Subcutaneous abdominal adipose tissue (tissue), 5 donors: Measurements from ENCODE around the gene OXLD1.

Source experiments
- H3K27ac ChIP-seq: one replicate; pipeline ENCODE4 v1.7.0; 2013; ENCODE audit warnings: low read depth, mild to moderate bottlenecking, inconsistent platforms, low read length, moderate library complexity
- H3K27me3 ChIP-seq, 5 donors: one replicate each; pipeline ENCODE4 v1.7.0; 2013; ENCODE audit warnings: low read length in 5 of 5, inconsistent platforms in 1 of 5; ENCODE audit not compliant: control insufficient read depth in 5 of 5, insufficient read depth in 4 of 5
- H3K36me3 ChIP-seq, 5 donors: one replicate each; pipeline ENCODE4 v1.7.0; 2013; ENCODE audit warnings: low read length in 5 of 5; ENCODE audit not compliant: control insufficient read depth in 5 of 5, insufficient read depth in 5 of 5
- H3K4me1 ChIP-seq, 5 donors: one replicate each; pipeline ENCODE4 v1.7.0; 2013; ENCODE audit warnings: low read length in 5 of 5, mild to moderate bottlenecking in 3 of 5, moderate library complexity in 1 of 5; ENCODE audit not compliant: control insufficient read depth in 5 of 5, insufficient read depth in 5 of 5
- H3K4me3 ChIP-seq, 5 donors: one replicate each; pipeline ENCODE4 v1.7.0; 2013; ENCODE audit warnings: low read length in 5 of 5, low read depth in 1 of 5
- H3K9ac ChIP-seq, 5 donors: one replicate each; pipeline ENCODE4 v1.7.0; 2013; ENCODE audit warnings: low read length in 5 of 5, mild to moderate bottlenecking in 4 of 5, moderate library complexity in 3 of 5
- H3K9me3 ChIP-seq, 5 donors: one replicate each; pipeline ENCODE4 v1.7.0; 2013; ENCODE audit warnings: low read length in 5 of 5; ENCODE audit not compliant: control insufficient read depth in 5 of 5
- donor health status: healthy.
- donor health status: healthy.
- donor health status: healthy.
- donor health status: healthy.
- donor health status: healthy.

Gene OXLD1

DNA sequence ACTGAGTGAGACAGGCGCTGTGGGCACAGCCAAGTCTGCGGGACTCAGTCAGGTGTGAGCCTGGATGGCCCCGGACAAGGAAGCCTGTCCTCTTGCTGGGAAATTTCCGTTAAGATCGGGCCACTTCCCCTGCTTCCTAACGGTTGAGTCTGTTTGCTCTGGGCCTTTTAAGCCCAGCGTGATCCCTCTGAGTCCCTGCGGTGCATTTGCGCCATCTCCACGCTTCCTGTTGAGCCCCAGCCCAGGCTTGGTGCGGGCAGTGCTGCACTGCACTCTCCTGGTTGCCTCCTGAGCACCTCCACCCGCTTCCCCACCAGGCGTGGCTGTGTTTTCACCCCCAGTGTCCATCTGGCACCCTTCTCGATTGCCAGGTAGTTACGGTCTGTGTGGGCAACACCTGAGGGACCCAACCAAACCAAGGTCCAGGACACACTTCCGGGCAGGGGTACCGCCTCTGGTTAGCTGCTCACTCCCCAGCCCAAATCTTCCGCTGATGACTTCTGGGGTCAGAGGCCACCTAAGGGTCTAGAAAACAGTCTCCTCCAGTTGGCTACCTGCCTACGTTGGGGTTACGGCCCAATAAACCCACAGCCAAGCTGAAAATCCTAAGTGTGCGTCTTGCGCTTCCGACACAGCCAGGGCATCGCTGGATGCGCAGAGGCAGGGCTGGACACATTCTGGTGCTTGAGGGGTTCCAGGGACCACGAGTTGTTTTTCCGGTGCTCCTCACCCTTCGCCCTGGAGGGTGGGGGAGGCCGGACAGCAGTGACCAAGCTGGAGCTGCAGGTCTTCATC is 44.3 kb upstream of the OXLD1 start:
- no peaks in the 10 kb centered on the region for H3K9me3 ChIP-seq
- H3K4me3 ChIP-seq: peak overlapping the region; percentile 22 to 81 (median 64)
- H3K9ac ChIP-seq: peak overlapping the region in 3 of 5 donors; percentile 39 to 56 (median 47)
- H3K27ac ChIP-seq: no peak overlapping the region
- H3K27me3 ChIP-seq: no peaks in the 10 kb centered on the region
- H3K4me1 ChIP-seq: peaks cover 7 to 58% (median 49%) of the 10 kb centered on the region in 5 donors
- peaks cover 0 to 30% (median 19%) of the 10 kb centered on the region in 5 donors for H3K36me3 ChIP-seq

DNA sequence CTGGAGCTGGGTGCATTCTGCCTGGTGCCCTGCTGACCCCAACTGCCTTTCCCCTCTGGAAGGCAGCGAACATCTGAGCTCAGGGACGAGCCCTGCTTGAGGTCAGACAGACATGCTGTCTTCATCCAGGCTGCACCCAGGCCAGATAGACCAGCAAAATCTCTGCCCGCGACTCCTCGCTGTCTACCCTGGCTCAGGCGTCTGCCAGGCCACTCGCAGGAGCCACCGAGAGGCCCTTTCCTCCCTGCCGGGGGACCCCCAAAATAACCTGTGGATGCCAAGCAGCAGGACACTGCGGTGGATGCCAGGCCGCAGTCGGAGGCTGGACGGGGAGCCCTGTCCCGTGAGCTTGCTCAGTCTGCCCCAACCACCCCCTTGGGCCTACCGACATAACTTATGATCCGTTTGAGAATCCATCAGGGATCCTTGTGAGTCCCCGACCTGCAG is 42.4 kb upstream of the OXLD1 start:
- Histone ChIP-seq H3K27ac (no peak overlapping the region), H3K27me3 (no peaks in the 10 kb centered on the region), H3K9me3 (no peaks in the 10 kb centered on the region), H3K4me1 (peaks cover 12 to 51% (median 43%) of the 10 kb centered on the region in 5 donors), H3K9ac (no peak overlapping the region), H3K36me3 (peaks cover 0 to 33% (median 26%) of the 10 kb centered on the region in 5 donors), H3K4me3 (no peak overlapping the region)

GRCh38 chr17:81707725-81708646 is 41.6 kb upstream of the OXLD1 start:
- H3K9ac ChIP-seq: peak overlapping the region in 1 of 5 donors; percentile 41
- no peak overlapping the region for H3K27ac ChIP-seq
- H3K36me3 ChIP-seq: peaks cover 0 to 33% (median 26%) of the 10 kb centered on the region in 5 donors
- no peaks in the 10 kb centered on the region for H3K27me3 ChIP-seq
- H3K9me3 ChIP-seq: no peaks in the 10 kb centered on the region
- peaks cover 12 to 47% (median 39%) of the 10 kb centered on the region in 5 donors for H3K4me1 ChIP-seq
- no peak overlapping the region for H3K4me3 ChIP-seq

DNA sequence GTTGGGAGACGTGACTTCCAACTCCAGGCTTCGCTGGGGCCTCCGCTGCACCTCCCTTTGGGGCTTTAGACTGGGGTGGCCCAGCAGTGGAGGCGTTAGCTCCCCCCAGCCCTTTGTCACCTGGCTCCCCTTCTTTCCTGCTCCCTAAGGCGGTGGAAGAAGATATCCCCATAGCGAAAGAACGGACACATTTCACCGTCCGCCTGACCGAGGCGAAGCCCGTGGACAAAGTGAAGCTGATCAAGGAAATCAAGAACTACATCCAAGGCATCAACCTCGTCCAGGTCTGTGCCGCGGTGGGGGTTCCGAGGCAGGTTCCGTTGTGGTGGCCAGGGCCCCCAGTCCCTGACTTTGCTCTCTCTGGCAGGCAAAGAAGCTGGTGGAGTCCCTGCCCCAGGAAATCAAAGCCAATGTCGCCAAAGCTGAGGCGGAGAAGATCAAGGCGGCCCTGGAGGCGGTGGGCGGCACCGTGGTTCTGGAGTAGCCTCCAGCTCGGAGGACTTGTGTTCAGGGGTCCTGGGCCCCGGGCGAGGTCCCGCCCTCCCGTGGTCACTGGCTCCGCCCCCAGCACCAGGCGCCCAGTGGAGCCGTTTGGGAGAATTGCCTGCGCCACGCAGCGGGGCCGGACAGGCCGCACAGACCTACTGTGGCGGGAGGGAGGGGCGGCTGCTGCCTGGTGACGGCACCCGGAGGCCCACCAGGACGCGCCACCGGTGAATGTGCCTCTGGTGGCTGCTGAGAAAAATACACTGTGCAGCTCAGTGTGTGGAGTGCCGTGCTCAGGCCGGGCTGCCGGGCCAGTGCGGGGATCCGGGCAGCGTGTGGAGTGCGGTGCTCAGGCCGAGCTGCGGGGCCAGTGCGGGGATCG is 40.6 kb upstream of the OXLD1 start:
- H3K36me3 ChIP-seq: peaks cover 0 to 33% (median 26%) of the 10 kb centered on the region in 5 donors
- H3K9ac ChIP-seq: peak overlapping the region in 1 of 5 donors; percentile 41
- H3K9me3 ChIP-seq: no peaks in the 10 kb centered on the region
- H3K4me3 ChIP-seq: no peak overlapping the region
- H3K27ac ChIP-seq: no peak overlapping the region
- peaks cover 12 to 51% (median 42%) of the 10 kb centered on the region in 5 donors for H3K4me1 ChIP-seq
- no peaks in the 10 kb centered on the region for H3K27me3 ChIP-seq

- Histone ChIP-seq H3K9me3 (no peaks in the 10 kb centered on the region), H3K27ac (no peak overlapping the region), H3K36me3 (peaks cover 0 to 40% (median 32%) of the 10 kb centered on the region in 5 donors), H3K27me3 (no peaks in the 10 kb centered on the region), H3K9ac (no peak overlapping the region), H3K4me3 (no peak overlapping the region), H3K4me1 (peaks cover 12 to 53% (median 43%) of the 10 kb centered on the region in 5 donors)
These were observed 39.8 kb upstream of the OXLD1 start for GRCh38 chr17:81706232-81706611.

GRCh38 chr17:81705518-81706231 is 39.3 kb upstream of the OXLD1 start:
- H3K27me3 ChIP-seq: no peaks in the 10 kb centered on the region
- peaks cover 9 to 53% (median 43%) of the 10 kb centered on the region in 5 donors for H3K4me1 ChIP-seq
- H3K27ac ChIP-seq: no peak overlapping the region
- peaks cover 0 to 45% (median 38%) of the 10 kb centered on the region in 5 donors for H3K36me3 ChIP-seq
- no peak overlapping the region for H3K9ac ChIP-seq
- no peaks in the 10 kb centered on the region for H3K9me3 ChIP-seq
- H3K4me3 ChIP-seq: no peak overlapping the region

- Histone ChIP-seq H3K9ac (peak overlapping the region in 4 of 5 donors; percentile 95 to 100 (median 98)), H3K9me3 (no peaks in the 10 kb centered on the region), H3K27me3 (no peaks in the 10 kb centered on the region), H3K27ac (peak overlapping the region; percentile 93), H3K4me3 (peak overlapping the region; percentile 60 to 94 (median 89)), H3K36me3 (peaks cover 0 to 54% (median 46%) of the 10 kb centered on the region in 5 donors), H3K4me1 (peaks cover 4 to 46% (median 36%) of the 10 kb centered on the region in 5 donors)
These were observed 37.6 kb upstream of the OXLD1 start for GRCh38 chr17:81703747-81704654.

GRCh38 chr17:81702934-81703746 is 36.7 kb upstream of the OXLD1 start, which contains the start of gene MRPL12:
Gene MRPL12, plus strand, starts transcription at chr17:81703367. Its CDS starts 135 bp downstream, at chr17:81703502.
- Histone ChIP-seq H3K27ac (peak within 1 kb of the TSS; percentile 93), H3K4me1 (peaks cover 4 to 44% (median 36%) of the 10 kb centered on the region in 5 donors), H3K9me3 (no peaks in the 10 kb centered on the region), H3K9ac (peak within 1 kb of the TSS; percentile 95 to 100 (median 98)), H3K27me3 (no peaks in the 10 kb centered on the region), H3K4me3 (peak within 1 kb of the TSS; percentile 86 to 96 (median 93)), H3K36me3 (peaks cover 0 to 61% (median 52%) of the 10 kb centered on the region in 5 donors)
